GM18909 (cell line): ENCODE data around the gene SRGAP2.
"Not testable (repeated sequence)": the region's sequence is repeated elsewhere in the genome, so short reads cannot be mapped to it uniquely, and the experiment has no call there.

Experiments
- ATAC-seq: cut with Tn5 transposase; IDR thresholded peaks from one replicate; pipeline ENCODE4 v1.9.1; 2021; ENCODE audit warnings: mild to moderate bottlenecking; ENCODE audit not compliant: unreplicated experiment, poor library complexity

The SRGAP2 gene

GRCh38 chr1:206204871-206205270, 1.5 kb downstream of the SRGAP2 start:
- ATAC-seq, result not testable (repeated sequence)

DNA sequence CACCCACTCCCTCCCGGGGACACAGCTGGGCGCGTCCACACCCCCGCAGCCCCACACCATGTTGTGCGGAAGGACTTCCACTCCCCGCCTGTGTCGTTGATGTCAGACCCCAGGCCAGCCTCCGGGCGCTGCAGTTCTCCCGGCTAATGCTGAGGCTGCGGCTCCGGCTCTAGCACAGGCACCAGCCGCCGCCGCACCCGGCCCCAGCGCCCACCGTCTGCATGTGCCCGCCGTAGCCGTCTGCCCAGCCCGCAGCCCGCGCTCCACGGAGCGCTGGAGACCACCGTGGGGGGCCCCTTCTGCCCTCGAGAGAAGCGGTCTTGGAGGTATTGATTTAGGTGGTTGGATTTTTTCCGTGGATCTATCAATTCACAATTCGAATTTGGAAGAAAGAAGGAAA, 2.2 kb downstream of the SRGAP2 start:
- ATAC-seq, result not testable (repeated sequence)

DNA sequence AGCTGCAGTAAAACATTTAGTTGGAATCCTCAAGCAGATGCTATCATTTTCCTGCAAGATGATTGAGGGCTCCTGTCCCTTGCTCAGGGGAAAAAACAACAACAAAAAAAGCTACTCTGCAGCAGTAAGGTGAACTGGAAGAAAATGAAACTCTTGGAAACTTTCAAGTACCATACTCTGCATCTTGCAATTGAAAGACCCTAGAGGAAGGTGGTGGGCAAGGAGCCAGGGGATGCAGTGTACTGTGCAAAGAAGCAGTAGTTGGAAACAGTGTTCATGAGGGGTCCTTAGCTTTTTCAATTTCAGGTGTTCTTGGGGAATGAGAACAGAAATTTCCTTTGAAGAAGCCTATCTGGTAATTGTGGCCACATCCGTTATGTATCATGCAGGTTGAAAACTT, 7.5 kb downstream of the SRGAP2 start:
- ATAC-seq, result not testable (repeated sequence)

GRCh38 chr1:206215600-206216392, 12.5 kb downstream of the SRGAP2 start:
- not testable (repeated sequence) for ATAC-seq

- not testable (repeated sequence) for ATAC-seq
These were observed 14.9 kb downstream of the SRGAP2 start for GRCh38 chr1:206218285-206218684.

GRCh38 chr1:206218765-206219164, 15.4 kb downstream of the SRGAP2 start:
- not testable (repeated sequence) for ATAC-seq

DNA sequence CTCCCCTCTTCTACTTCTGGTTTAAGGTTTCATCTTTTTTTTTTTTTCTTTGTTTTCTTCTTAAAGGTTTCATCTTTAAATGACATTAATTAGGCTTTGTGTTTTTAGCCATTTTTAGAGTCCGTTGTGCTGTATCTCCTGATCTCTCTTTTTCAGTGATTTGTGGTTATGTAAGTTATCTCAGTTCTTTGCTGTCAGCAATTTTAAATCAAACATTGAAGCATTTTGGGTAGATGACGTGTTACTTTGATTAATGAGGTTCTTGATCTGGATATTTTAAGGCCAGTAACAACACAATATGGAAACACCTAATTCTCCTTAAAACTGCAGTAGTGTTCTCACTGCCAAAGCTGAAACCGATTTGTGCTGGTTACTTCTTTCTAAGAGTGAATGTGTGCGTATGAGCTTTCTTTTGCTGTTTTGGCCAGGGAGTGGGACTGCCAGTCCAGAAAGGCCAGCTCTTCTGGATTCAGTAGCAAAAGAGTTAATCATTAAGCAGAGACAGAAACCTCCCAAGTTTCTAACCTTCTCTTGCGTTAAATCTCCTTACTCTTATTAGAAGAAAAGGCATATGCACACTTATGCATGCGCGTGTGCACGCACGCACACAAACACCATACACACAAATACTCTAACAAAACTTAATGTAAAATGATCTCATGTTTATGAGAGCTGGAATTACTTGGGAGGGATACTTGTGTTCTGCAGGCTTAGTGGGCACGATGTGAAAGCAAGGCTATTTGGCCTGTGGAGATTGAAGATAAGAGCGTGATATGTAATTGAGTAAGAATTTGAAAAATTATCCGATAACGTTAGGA, 16.4 kb downstream of the SRGAP2 start:
- not testable (repeated sequence) for ATAC-seq

GRCh38 chr1:206220332-206221000, 17.1 kb downstream of the SRGAP2 start:
- not testable (repeated sequence) for ATAC-seq

DNA sequence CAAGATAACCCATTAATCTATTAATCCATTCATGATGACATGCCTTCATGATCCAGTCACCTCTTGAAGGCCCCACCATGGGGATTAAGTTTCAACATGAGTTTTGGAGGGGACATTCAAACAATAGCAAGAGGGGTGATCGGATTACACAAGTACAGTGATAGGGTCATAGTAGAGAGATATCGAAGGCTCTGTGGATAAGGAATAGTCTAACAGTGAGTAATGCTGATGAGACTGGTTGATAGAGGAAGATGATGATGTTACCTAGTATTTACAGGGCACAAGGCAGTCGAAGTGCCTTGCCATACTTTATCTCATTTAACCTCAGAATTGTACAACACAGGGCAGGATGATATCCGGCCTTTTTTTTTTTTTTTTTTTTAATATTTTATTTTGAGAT, 18.2 kb downstream of the SRGAP2 start:
- ATAC-seq, result not testable (repeated sequence)

GRCh38 chr1:206224190-206224776, 20.9 kb downstream of the SRGAP2 start:
- not testable (repeated sequence) for ATAC-seq

- ATAC-seq, result not testable (repeated sequence)
These were observed 22.0 kb downstream of the SRGAP2 start for GRCh38 chr1:206225386-206225785.

DNA sequence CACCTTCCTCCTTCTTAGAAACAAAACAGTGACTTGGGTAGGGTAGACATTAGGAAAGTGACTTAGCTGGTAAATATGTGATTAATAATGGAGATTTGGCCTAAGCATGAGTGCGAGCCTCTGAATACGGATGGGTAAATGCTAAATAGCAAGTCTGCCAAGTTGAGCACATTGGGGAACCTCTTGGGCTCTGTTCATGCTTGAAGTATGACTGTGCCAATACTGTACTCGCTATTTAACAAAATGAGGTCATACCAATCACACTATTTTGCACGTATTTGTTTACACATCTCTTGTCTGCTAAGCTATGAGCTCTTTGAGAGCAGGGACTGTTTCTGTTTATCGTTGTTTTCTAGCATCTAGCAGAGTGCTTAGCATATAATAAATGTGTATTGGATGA, 23.5 kb downstream of the SRGAP2 start:
- not testable (repeated sequence) for ATAC-seq

- ATAC-seq, result not testable (repeated sequence)
These were observed 25.9 kb downstream of the SRGAP2 start for GRCh38 chr1:206229286-206229685.

GRCh38 chr1:206231989-206232388, 28.6 kb downstream of the SRGAP2 start:
- ATAC-seq, result not testable (repeated sequence)

DNA sequence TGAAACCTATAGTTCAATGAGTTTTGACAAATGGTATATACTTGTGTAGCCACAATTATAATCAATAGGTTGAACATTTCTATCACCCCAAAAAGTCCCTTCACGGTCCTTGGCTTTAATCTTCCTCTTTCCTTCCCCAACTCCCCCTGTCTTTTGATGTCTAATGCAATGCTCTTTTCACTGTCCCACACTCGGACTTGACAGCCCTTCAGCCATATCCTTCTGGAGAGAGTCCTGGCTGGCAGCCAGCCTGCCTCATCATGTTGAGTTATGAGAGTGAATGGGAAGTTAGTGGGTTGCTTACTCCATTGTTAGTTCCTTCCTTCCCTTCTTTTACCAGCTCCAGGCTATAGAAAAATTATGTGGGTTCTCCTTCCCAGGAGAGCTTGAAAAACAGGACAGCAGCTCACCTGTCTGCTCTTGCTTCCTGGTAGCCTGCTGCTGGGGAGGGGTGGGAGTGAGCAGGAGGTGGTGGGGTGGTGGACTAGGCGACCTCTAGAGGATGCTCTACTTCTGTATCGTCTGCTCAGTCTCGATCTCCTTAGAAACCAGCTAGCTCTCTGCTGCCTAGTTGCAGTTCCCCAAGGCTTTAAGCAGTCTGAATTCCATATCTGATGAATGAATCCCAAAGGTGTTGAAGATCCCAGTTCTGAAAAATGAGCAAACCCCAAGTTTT, 29.8 kb downstream of the SRGAP2 start:
- peak; percentile 74 for ATAC-seq

- not testable (repeated sequence) for ATAC-seq
These were observed 31.0 kb downstream of the SRGAP2 start for GRCh38 chr1:206234189-206234916.

- not testable (repeated sequence) for ATAC-seq
These were observed 31.8 kb downstream of the SRGAP2 start for GRCh38 chr1:206235190-206235589.

DNA sequence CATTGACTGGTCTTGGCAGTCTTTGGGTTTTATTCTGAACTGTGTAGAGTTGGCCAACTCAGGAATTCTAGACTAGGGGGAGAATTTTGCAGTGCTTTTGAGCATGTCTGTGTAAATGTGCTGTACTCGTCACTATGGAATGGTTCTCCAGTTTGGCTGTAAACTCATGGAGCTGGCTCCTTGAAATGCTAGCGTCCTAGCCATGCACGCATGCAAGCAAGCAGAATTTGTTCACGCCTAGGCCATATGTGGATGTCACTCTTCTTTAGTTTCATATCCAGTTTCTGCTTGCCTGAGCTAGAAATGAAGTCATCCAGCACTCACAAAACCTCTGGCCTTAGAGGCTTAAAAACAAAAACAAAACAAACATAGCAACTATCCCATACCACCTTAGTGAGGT, 36.9 kb downstream of the SRGAP2 start:
- ATAC-seq, result peak; percentile 46

DNA sequence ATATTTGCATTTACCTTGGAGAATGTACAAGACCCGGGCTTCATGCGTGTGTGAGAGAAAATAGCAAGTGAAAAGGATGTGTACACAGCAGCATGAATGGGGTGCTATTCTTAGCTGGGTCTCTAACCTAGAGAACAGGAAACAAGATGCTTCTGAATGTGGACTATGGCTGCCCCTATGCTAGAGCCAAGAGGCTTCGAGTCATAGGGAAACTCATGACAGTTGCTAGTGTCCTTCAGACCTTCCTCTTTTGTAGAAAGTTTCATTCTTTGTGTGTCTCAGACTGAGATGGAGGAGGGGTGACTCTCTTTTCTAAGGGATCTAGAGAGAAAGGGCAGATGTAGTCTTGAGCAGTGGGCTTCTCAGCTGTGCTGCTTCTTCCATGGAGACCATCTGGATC, 40.0 kb downstream of the SRGAP2 start:
- ATAC-seq, result peak; percentile 99
